HCT116 (cell line): ENCODE results near the gene ATP13A4. TPM values are rescaled to one million over a fixed set of nuclear protein-coding genes. Genes with fewer than 3 reads are reported as not detected.

Source experiments
- ATAC-seq: fragments of 200-7000 bp; cut with Tn5 transposase; 2 replicates; pipeline ENCODE4 v1.9.1; 2020; ENCODE audit warnings: mild to moderate bottlenecking, moderate library complexity
- BruUV-seq: library from RNA; stranded (reverse); fragments of 400-500 nt; replicated peaks from 2 replicates; lab custom pipeline; 2021; lab: Mats Ljungman, UMichigan
- CTCF ChIA-PET: fragments of 300-600 bp; sonication (Branson Sonifier 250); formaldehyde crosslinking; loops from one replicate; lab custom pipeline; 2021; ENCODE audit warnings: antibody characterized with exemption; lab: Charles Lee
- POLR2A ChIA-PET: fragments of 300-600, 350-600 bp; sonication (Branson Sonifier 250); formaldehyde crosslinking; loops from one replicate; lab custom pipeline; 2021; ENCODE audit warnings: antibody characterized with exemption; lab: Charles Lee
- RAD21 ChIA-PET, 2 experiments: fragments of 300-600 bp; sonication (Branson Sonifier 250); formaldehyde crosslinking; loops; one replicate each; lab custom pipeline; 2023; ENCODE audit warnings: low total read pairs in 2 of 2; ENCODE audit not compliant: uncharacterized antibody in 2 of 2, unreplicated experiment in 2 of 2, low non-redundant PET in 1 of 2; lab: Charles Lee
- DNase-seq: peaks from one replicate; pipeline ENCODE4 v3.0.0-alpha.2; 2010; ENCODE audit warnings: low read depth, low spot score
- H2AFZ ChIP-seq: fragments of 200-600 bp; shearing (Covaris generic), sonication (generic); 2 replicates; pipeline ENCODE4 v1.6.1; 2017; ENCODE audit warnings: low read depth, mixed run types, mixed read lengths, antibody characterized with exemption, low read length; ENCODE audit not compliant: poor library complexity, severe bottlenecking
- H3K27ac ChIP-seq: 2 replicates; pipeline ENCODE4 v1.5.1; 2012; ENCODE audit warnings: low read depth, low read length
- H3K27me3 ChIP-seq: fragments of 200-600 bp; sonication (generic); 2 replicates; pipeline ENCODE4 v1.6.1; 2016; ENCODE audit warnings: mixed run types, low read length, mixed read lengths; ENCODE audit not compliant: insufficient read depth
- H3K36me3 ChIP-seq, 2 experiments: fragments of 200-500 bp in 1 of 2; fragments of 200-600 bp in 1 of 2; sonication (Bioruptor generic) in 1 of 2; sonication (generic) in 1 of 2; 2 replicates each; pipeline versions ENCODE4 v1.5.1 to v1.6.1; 2014 to 2016; ENCODE audit warnings: low read length in 2 of 2, inconsistent platforms in 1 of 2, mixed read lengths in 1 of 2, mixed run types in 1 of 2; ENCODE audit not compliant: insufficient read depth in 2 of 2, control insufficient read depth in 1 of 2
- H3K4me1 ChIP-seq, 2 experiments: fragments of 200-600 bp in 1 of 2; sonication (generic) in 1 of 2; 2 replicates each; pipeline versions ENCODE4 v1.5.1 to v1.6.1; 2012 to 2017; ENCODE audit warnings: low read length in 2 of 2, inconsistent platforms in 1 of 2, mild to moderate bottlenecking in 1 of 2, mixed read lengths in 1 of 2, mixed run types in 1 of 2, moderate library complexity in 1 of 2; ENCODE audit not compliant: insufficient read depth in 2 of 2, control insufficient read depth in 1 of 2
- H3K4me2 ChIP-seq: fragments of 200-600 bp; sonication (generic); 2 replicates; pipeline ENCODE4 v1.6.1; 2017; ENCODE audit warnings: mixed run types, low read length, mixed read lengths
- H3K4me3 ChIP-seq, 2 experiments: fragments of 200-600 bp in 1 of 2; sonication (generic) in 1 of 2; replicated peaks in 1 of 2; 2 replicates each; pipeline ENCODE4 v1.5.1; 2011 to 2016; ENCODE audit warnings: low read length in 2 of 2, control low read depth in 1 of 2, low read depth in 1 of 2, mild to moderate bottlenecking in 1 of 2, mixed read lengths in 1 of 2, mixed run types in 1 of 2
- H3K79me2 ChIP-seq: fragments of 200-600 bp; sonication (generic); 2 replicates; pipeline ENCODE4 v1.6.1; 2017; ENCODE audit warnings: mild to moderate bottlenecking, mixed run types, low read length, moderate library complexity, mixed read lengths; ENCODE audit not compliant: insufficient read depth
- H3K9ac ChIP-seq: fragments of 200-600 bp; sonication (generic); 2 replicates; pipeline ENCODE4 v1.6.1; 2016; ENCODE audit warnings: low read length, mixed read lengths
- H3K9me2 ChIP-seq: fragments of 200-600 bp; sonication (generic), shearing (Covaris generic); 2 replicates; pipeline ENCODE4 v1.6.1; 2017; ENCODE audit warnings: mixed run types, mild to moderate bottlenecking, moderate library complexity; ENCODE audit not compliant: insufficient read depth
- H3K9me3 ChIP-seq, 2 experiments: fragments of 200-500 bp in 1 of 2; fragments of 200-600 bp in 1 of 2; sonication (Bioruptor generic) in 1 of 2; sonication (generic) in 1 of 2; 2 replicates each; pipeline ENCODE4 v1.6.1; 2014 to 2017; ENCODE audit warnings: low read length in 2 of 2, mixed read lengths in 2 of 2, inconsistent platforms in 1 of 2, low read depth in 1 of 2, mild to moderate bottlenecking in 1 of 2, mixed run types in 1 of 2, moderate library complexity in 1 of 2; ENCODE audit not compliant: control insufficient read depth in 1 of 2, insufficient read depth in 1 of 2
- H4K20me1 ChIP-seq: fragments of 200-600 bp; sonication (generic), shearing (Covaris generic); 2 replicates; pipeline ENCODE4 v1.6.1; 2017; ENCODE audit warnings: mixed run types, mild to moderate bottlenecking, moderate library complexity; ENCODE audit not compliant: insufficient read depth
- CEBPB ChIP-seq: IDR thresholded peaks from 2 replicates; pipeline ENCODE4 v1.6.1; 2012; ENCODE audit warnings: low read depth
- CTCF ChIP-seq, 3 experiments: fragments of 200-600 bp in 1 of 3; sonication (generic) in 1 of 3; IDR thresholded peaks in 2 of 3; conservative IDR thresholded peaks in 1 of 3; 2 replicates each; pipeline ENCODE4 v1.5.1; 2012 to 2017; ENCODE audit warnings: low read depth in 2 of 3, low read length in 2 of 3, antibody characterized with exemption in 1 of 3, borderline replicate concordance in 1 of 3, control low read depth in 1 of 3, mild to moderate bottlenecking in 1 of 3, mixed read lengths in 1 of 3, mixed run types in 1 of 3, moderate library complexity in 1 of 3; ENCODE audit not compliant: insufficient read depth in 1 of 3
- EGR1 ChIP-seq: IDR thresholded peaks from 2 replicates; pipeline ENCODE4 v1.6.1; 2012; ENCODE audit warnings: low read depth
- EZH2 ChIP-seq: fragments of 200-600 bp; sonication (generic); IDR thresholded peaks from 2 replicates; pipeline ENCODE4 v1.6.1; 2017; ENCODE audit warnings: antibody characterized with exemption, mixed run types
- EZH2phosphoT487 ChIP-seq: fragments of 200-600 bp; IDR thresholded peaks from 2 replicates; pipeline ENCODE4 v1.6.1; 2018; ENCODE audit warnings: antibody characterized with exemption, borderline replicate concordance
- FOSL1 ChIP-seq: IDR thresholded peaks from 2 replicates; pipeline ENCODE4 v1.6.1; 2012; ENCODE audit warnings: low read depth
- MAX ChIP-seq: IDR thresholded peaks from 2 replicates; pipeline ENCODE4 v1.6.1; 2012
- POLR2A ChIP-seq: IDR thresholded peaks from 2 replicates; pipeline ENCODE4 v1.7.0; 2011; ENCODE audit warnings: borderline replicate concordance; ENCODE audit not compliant: insufficient read depth, insufficient read length; ENCODE audit errors: extremely low read depth
- TCF7L2 ChIP-seq: IDR thresholded peaks from 2 replicates; pipeline ENCODE4 v1.7.0; 2011; ENCODE audit warnings: borderline replicate concordance, inconsistent platforms; ENCODE audit not compliant: insufficient read depth, insufficient read length; ENCODE audit errors: extremely low read depth
- intact Hi-C: fragments of 100-400 bp; cut with micrococcal nuclease; formaldehyde crosslinking; loops from 2 replicates; pipeline ENCODE4 v1.10.0; 2022
- total RNA-seq: library from RNA; stranded (reverse); gene quantifications from one replicate; pipeline ENCODE4 v1.2.1, GENCODE V29; 2021; ENCODE audit not compliant: unreplicated experiment

ATP13A4 gene
- total RNA-seq, 1 experiment from 2014 or later = 0.15 TPM

GRCh38 chr3:193372783-193373182 lies 181.9 kb downstream of the ATP13A4 start:
- TF ChIP-seq CEBPB (no peak), EZH2phosphoT487 (no peak)
- no peak overlapping the region for H3K9ac ChIP-seq
- no peaks in the 10 kb centered on the region for H4K20me1 ChIP-seq
- no peaks in the 10 kb centered on the region for H3K36me3 ChIP-seq
- RAD21 ChIA-PET = no interaction called here
- H3K4me1 ChIP-seq = no peaks in the 10 kb centered on the region
- H3K9me2 ChIP-seq = no peaks in the 10 kb centered on the region
- H2AFZ ChIP-seq = no peak overlapping the region
- intact Hi-C loops = no loop called here
- H3K79me2 ChIP-seq = no peaks in the 10 kb centered on the region
- no peak overlapping the region for H3K4me3 ChIP-seq
- ATAC-seq (no peak), DNase-seq (no peak)
- H3K27me3 ChIP-seq = peaks cover 51% of the 10 kb centered on the region
- BruUV-seq = no TSS peak
- H3K27ac ChIP-seq = no peak overlapping the region
- POLR2A ChIA-PET = no interaction called here
- CTCF ChIA-PET = no interaction called here
- H3K9me3 ChIP-seq = no peaks in the 10 kb centered on the region
- no peak overlapping the region for H3K4me2 ChIP-seq

- Histone ChIP-seq H3K36me3 (no peaks in the 10 kb centered on the region), H3K79me2 (no peaks in the 10 kb centered on the region), H2AFZ (no peak overlapping the region), H3K4me1 (no peaks in the 10 kb centered on the region), H3K4me3 (no peak overlapping the region), H3K9ac (no peak overlapping the region), H3K9me2 (no peaks in the 10 kb centered on the region), H4K20me1 (no peaks in the 10 kb centered on the region), H3K4me2 (no peak overlapping the region), H3K9me3 (no peaks in the 10 kb centered on the region), H3K27ac (no peak overlapping the region), H3K27me3 (peaks cover 52% of the 10 kb centered on the region)
- ATAC-seq (no peak), DNase-seq (no peak)
- intact Hi-C loops = no loop called here
- no TSS peak for BruUV-seq
- ChIA-PET CTCF (no interaction called here), RAD21 (no interaction called here), POLR2A (no interaction called here)
- TF ChIP-seq POLR2A = no peak
- TF ChIP-seq TCF7L2 = no peak
- TF ChIP-seq EGR1 = no peak
- no peak for TF ChIP-seq FOSL1
- TF ChIP-seq MAX = no peak
- no peak for TF ChIP-seq CTCF (IDR thresholded peaks at IDR 0.05 in 2 of 3, conservative IDR thresholded peaks at IDR 0.05 in 1 of 3; ENCODE audit: borderline replicate concordance in 1 of 3, insufficient read depth in 1 of 3, low read depth in 2 of 3, low read length in 2 of 3)
- no peak for TF ChIP-seq EZH2
- no peak for TF ChIP-seq EZH2phosphoT487
Measured at GRCh38 chr3:193367868-193368267, 186.8 kb downstream of the ATP13A4 start.
